Neural cell (in vitro differentiated cells): ENCODE measurements around the gene EXD3.

Experiments
- CTCF ChIP-seq: fragments of 450-650 bp; IDR thresholded peaks from 2 replicates; pipeline ENCODE4 v1.5.1; 2014; ENCODE audit warnings: antibody characterized with exemption, mild to moderate bottlenecking, moderate library complexity; ENCODE audit not compliant: poor library complexity, severe bottlenecking
- EP300 ChIP-seq: fragments of 450-650 bp; conservative IDR thresholded peaks from 2 replicates; pipeline ENCODE4 v1.6.1; 2014; ENCODE audit warnings: antibody characterized with exemption, mild to moderate bottlenecking, moderate library complexity; ENCODE audit not compliant: poor library complexity, severe bottlenecking
- EZH2 ChIP-seq: fragments of 200-600, 300-800 bp; shearing (Covaris generic), sonication (generic); IDR thresholded peaks from 2 replicates; pipeline ENCODE4 v1.6.1; 2014; ENCODE audit warnings: antibody characterized with exemption, low read length, borderline replicate concordance, mild to moderate bottlenecking; ENCODE audit not compliant: insufficient read depth, poor library complexity, severe bottlenecking
- MXI1 ChIP-seq: fragments of 450-650 bp; conservative IDR thresholded peaks from 2 replicates; pipeline ENCODE4 v1.6.1; 2014; ENCODE audit warnings: antibody characterized with exemption, mild to moderate bottlenecking; ENCODE audit not compliant: poor library complexity, severe bottlenecking
- POLR2AphosphoS5 ChIP-seq: IDR thresholded peaks from 2 replicates; pipeline ENCODE4 v1.6.1; 2012
- RAD21 ChIP-seq: fragments of 450-650 bp; conservative IDR thresholded peaks from 2 replicates; pipeline ENCODE4 v1.6.1; 2014; ENCODE audit warnings: antibody characterized with exemption, mild to moderate bottlenecking, moderate library complexity
- REST ChIP-seq: IDR thresholded peaks from 2 replicates; pipeline ENCODE4 v1.6.1; 2012; ENCODE audit warnings: borderline replicate concordance
- SMC3 ChIP-seq: fragments of 450-650 bp; conservative IDR thresholded peaks from 2 replicates; pipeline ENCODE4 v1.6.1; 2014; ENCODE audit warnings: antibody characterized with exemption, mild to moderate bottlenecking, moderate library complexity; ENCODE audit not compliant: poor library complexity
- TAF1 ChIP-seq: IDR thresholded peaks from 2 replicates; pipeline ENCODE4 v1.6.1; 2012; ENCODE audit warnings: low read depth

GRCh38 chr9:137323531-137324331 is 99.2 kb downstream of the EXD3 start:
- TF ChIP-seq CTCF: no peak
- TF ChIP-seq SMC3: no peak
- no peak for TF ChIP-seq REST
- no peak for TF ChIP-seq EP300
- no peak for TF ChIP-seq MXI1
- TF ChIP-seq EZH2: no peak
- no peak for TF ChIP-seq POLR2AphosphoS5
- no peak for TF ChIP-seq RAD21
- no peak for TF ChIP-seq TAF1
